ENCODE data around the gene AOC3. TPM values are rescaled to one million over a fixed set of nuclear protein-coding genes. Genes with fewer than 3 reads are reported as not detected.

Gene AOC3
- total and polyA plus RNA-seq, 2 of the 13 experiments (the other 11 are each of a cell fraction or from before 2014, with no cell fraction given) = 8.7 to 51.7 TPM

DNA sequence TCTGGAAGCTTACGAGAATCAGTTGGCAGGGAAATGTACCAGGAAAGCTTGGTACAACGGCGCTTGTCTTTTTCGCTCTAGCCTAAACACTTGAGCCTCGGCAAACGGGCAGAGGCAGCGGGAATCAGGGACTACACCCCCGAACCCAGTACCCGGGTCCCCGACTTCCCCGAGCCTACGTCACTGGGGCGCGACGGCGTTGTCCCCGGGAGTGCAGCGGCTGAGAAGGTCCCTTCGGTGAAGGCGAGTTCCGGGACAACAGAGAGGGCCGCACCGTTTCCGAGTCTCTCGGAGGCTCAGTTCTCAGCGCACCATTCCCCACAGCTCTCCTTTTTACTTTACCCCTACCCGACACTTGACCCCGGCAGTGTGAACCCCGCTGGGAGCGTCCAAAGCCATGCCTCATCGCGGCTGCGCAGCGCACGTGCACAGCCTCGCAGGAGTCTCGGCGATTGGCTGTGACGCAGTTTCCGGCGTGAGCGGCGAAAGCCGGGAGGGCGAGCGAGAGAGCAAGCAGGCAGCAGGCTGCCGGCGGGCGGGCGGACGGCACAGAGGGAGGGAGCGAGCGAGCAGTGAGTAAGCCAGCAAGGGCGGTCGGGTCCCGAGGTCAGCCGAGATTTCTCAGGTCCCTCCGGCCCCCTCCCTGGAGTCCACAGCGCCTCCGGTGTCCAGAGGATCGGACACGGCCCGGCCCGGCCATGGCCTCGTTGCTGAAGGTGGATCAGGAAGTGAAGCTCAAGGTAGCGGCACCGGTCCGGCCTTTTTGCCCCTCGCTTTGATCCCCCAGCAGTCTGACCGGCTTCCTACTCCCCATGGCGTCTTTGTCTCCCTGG, 17.8 kb upstream of the AOC3 start, which contains the start of gene PSME3 (continued):
- TF ChIP-seq ZNF572 (CRISPR knock-in tag; IDR thresholded peaks at IDR 0.05) = peak; percentile 98
- TF ChIP-seq DPF2 (CRISPR knock-in tag; IDR thresholded peaks at IDR 0.05; ENCODE audit: borderline replicate concordance, low read depth) = 0 out of 2 replicates have a peak, but pooled peaks have one; percentile 7
- TF ChIP-seq ZNF264 (CRISPR knock-in tag; IDR thresholded peaks at IDR 0.05) = peak; percentile 91; the same call in 1 of the 2 replicates
- TF ChIP-seq ZNF7 (CRISPR knock-in tag; IDR thresholded peaks at IDR 0.05) = no peak; the same call in 1 of the 2 replicates
- TF ChIP-seq ZKSCAN8 (CRISPR knock-in tag; IDR thresholded peaks at IDR 0.05; ENCODE audit: borderline replicate concordance) = peak; percentile 91
- TF ChIP-seq CCDC6 (CRISPR knock-in tag; IDR thresholded peaks at IDR 0.05) = peak; percentile 33; the same call in 1 of the 2 replicates
- peak; percentile 96 for TF ChIP-seq ZFY (CRISPR knock-in tag; IDR thresholded peaks at IDR 0.05)
- TF ChIP-seq REXO4 (CRISPR knock-in tag; IDR thresholded peaks at IDR 0.05; ENCODE audit: borderline replicate concordance) = no peak
- no peak for TF ChIP-seq ZNF282 (IDR thresholded peaks at IDR 0.05; ENCODE audit: partially characterized antibody)
- peak; percentile 67 for TF ChIP-seq IKZF4 (CRISPR knock-in tag; IDR thresholded peaks at IDR 0.05; ENCODE audit: borderline replicate concordance, low read depth, not compliant biosample characterization)
- TF ChIP-seq, protein P1, sequence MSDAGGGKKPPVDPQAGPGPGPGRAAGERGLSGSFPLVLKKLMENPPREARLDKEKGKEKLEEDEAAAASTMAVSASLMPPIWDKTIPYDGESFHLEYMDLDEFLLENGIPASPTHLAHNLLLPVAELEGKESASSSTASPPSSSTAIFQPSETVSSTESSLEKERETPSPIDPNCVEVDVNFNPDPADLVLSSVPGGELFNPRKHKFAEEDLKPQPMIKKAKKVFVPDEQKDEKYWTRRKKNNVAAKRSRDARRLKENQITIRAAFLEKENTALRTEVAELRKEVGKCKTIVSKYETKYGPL (CRISPR knock-in tag; IDR thresholded peaks at IDR 0.05) = peak; percentile 64; the same call in 1 of the 2 replicates
- peak; percentile 62; the same call in 1 of the 2 replicates for TF ChIP-seq ZBTB8A (CRISPR knock-in tag; IDR thresholded peaks at IDR 0.05; ENCODE audit: borderline replicate concordance, low read depth)
- TF ChIP-seq TCF7 (IDR thresholded peaks at IDR 0.05; ENCODE audit: low read depth) = no peak
- no peak for TF ChIP-seq SOX6 (IDR thresholded peaks at IDR 0.05)
- peak; percentile 77 for TF ChIP-seq SOX6 (CRISPR knock-in tag; IDR thresholded peaks at IDR 0.05)
- TF ChIP-seq, protein P2, sequence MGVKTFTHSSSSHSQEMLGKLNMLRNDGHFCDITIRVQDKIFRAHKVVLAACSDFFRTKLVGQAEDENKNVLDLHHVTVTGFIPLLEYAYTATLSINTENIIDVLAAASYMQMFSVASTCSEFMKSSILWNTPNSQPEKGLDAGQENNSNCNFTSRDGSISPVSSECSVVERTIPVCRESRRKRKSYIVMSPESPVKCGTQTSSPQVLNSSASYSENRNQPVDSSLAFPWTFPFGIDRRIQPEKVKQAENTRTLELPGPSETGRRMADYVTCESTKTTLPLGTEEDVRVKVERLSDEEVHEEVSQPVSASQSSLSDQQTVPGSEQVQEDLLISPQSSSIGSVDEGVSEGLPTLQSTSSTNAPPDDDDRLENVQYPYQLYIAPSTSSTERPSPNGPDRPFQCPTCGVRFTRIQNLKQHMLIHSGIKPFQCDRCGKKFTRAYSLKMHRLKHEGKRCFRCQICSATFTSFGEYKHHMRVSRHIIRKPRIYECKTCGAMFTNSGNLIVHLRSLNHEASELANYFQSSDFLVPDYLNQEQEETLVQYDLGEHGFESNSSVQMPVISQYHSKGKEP (CRISPR knock-in tag; IDR thresholded peaks at IDR 0.05) = peak; percentile 85; the same call in 1 of the 2 replicates
- TF ChIP-seq MEIS1 (CRISPR knock-in tag; IDR thresholded peaks at IDR 0.05; ENCODE audit: borderline replicate concordance) = peak; percentile 85; the same call in 1 of the 2 replicates
- TF ChIP-seq ZFP41 (CRISPR knock-in tag; IDR thresholded peaks at IDR 0.05; ENCODE audit: borderline replicate concordance) = no peak
- peak; percentile 97 for TF ChIP-seq PHF8 (CRISPR knock-in tag; IDR thresholded peaks at IDR 0.05)
- TF ChIP-seq ARNT (IDR thresholded peaks at IDR 0.05) = no peak
- TF ChIP-seq, protein P3, sequence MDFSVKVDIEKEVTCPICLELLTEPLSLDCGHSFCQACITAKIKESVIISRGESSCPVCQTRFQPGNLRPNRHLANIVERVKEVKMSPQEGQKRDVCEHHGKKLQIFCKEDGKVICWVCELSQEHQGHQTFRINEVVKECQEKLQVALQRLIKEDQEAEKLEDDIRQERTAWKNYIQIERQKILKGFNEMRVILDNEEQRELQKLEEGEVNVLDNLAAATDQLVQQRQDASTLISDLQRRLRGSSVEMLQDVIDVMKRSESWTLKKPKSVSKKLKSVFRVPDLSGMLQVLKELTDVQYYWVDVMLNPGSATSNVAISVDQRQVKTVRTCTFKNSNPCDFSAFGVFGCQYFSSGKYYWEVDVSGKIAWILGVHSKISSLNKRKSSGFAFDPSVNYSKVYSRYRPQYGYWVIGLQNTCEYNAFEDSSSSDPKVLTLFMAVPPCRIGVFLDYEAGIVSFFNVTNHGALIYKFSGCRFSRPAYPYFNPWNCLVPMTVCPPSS (IDR thresholded peaks at IDR 0.05) = no peak
- peak; percentile 76; the same call in 1 of the 2 replicates for TF ChIP-seq BORCS8-MEF2B (CRISPR knock-in tag; IDR thresholded peaks at IDR 0.05)
- TF ChIP-seq, protein P4, sequence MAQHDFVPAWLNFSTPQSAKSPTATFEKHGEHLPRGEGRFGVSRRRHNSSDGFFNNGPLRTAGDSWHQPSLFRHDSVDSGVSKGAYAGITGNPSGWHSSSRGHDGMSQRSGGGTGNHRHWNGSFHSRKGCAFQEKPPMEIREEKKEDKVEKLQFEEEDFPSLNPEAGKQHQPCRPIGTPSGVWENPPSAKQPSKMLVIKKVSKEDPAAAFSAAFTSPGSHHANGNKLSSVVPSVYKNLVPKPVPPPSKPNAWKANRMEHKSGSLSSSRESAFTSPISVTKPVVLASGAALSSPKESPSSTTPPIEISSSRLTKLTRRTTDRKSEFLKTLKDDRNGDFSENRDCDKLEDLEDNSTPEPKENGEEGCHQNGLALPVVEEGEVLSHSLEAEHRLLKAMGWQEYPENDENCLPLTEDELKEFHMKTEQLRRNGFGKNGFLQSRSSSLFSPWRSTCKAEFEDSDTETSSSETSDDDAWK (CRISPR knock-in tag; IDR thresholded peaks at IDR 0.05) = no peak
- TF ChIP-seq ZNF337 (CRISPR knock-in tag; IDR thresholded peaks at IDR 0.05; ENCODE audit: borderline replicate concordance, low read depth) = peak; percentile 96
- peak; percentile 68; the same call in 1 of the 2 replicates for TF ChIP-seq ZNF703 (CRISPR knock-in tag; IDR thresholded peaks at IDR 0.05; ENCODE audit: borderline replicate concordance)
- TF ChIP-seq PHF20 (CRISPR knock-in tag; IDR thresholded peaks at IDR 0.05) = peak; percentile 98

All from HepG2 (cell line).